H9 (cell line): Measurements from ENCODE around the gene WASF3. TPM values are rescaled to one million over a fixed set of nuclear protein-coding genes. Genes with fewer than 3 reads are reported as not detected.

Source experiments
- DNase-seq: peaks from one replicate; pipeline ENCODE4 v3.0.0-alpha.2; 2017
- H2AFZ ChIP-seq: one replicate; pipeline ENCODE4 v1.6.1; 2013; ENCODE audit warnings: mild to moderate bottlenecking, low read length, control low read depth, moderate library complexity
- H2AK5ac ChIP-seq: 2 replicates; pipeline ENCODE4 v1.6.1; 2013; ENCODE audit warnings: low read length, control low read depth, mixed read lengths; ENCODE audit not compliant: insufficient read length
- H2BK120ac ChIP-seq: one replicate; pipeline ENCODE4 v1.6.1; 2013; ENCODE audit warnings: low read depth, mild to moderate bottlenecking, low read length, control low read depth, inconsistent platforms; ENCODE audit not compliant: poor library complexity, severe bottlenecking
- H2BK12ac ChIP-seq: 2 replicates; pipeline ENCODE4 v1.6.1; 2013; ENCODE audit warnings: low read length, control low read depth, mixed read lengths, low read depth; ENCODE audit not compliant: insufficient read length
- H2BK15ac ChIP-seq: 2 replicates; pipeline ENCODE4 v1.6.1; 2013; ENCODE audit warnings: low read depth, low read length, control low read depth
- H2BK20ac ChIP-seq: one replicate; pipeline ENCODE4 v1.6.1; 2013; ENCODE audit warnings: low read depth, mild to moderate bottlenecking, low read length, control low read depth, inconsistent platforms; ENCODE audit not compliant: poor library complexity, severe bottlenecking
- H2BK5ac ChIP-seq: 2 replicates; pipeline ENCODE4 v1.6.1; 2013; ENCODE audit warnings: low read length, control low read depth, mixed read lengths; ENCODE audit not compliant: insufficient read length
- H3K14ac ChIP-seq: 2 replicates; pipeline ENCODE4 v1.6.1; 2013; ENCODE audit warnings: low read length, control low read depth; ENCODE audit not compliant: insufficient read depth
- H3K18ac ChIP-seq: 2 replicates; pipeline ENCODE4 v1.6.1; 2013; ENCODE audit warnings: low read depth, mild to moderate bottlenecking, mixed read lengths, low read length, control low read depth; ENCODE audit not compliant: insufficient read length
- H3K23ac ChIP-seq: 2 replicates; pipeline ENCODE4 v1.6.1; 2013; ENCODE audit warnings: low read length, control low read depth, mixed read lengths, low read depth; ENCODE audit not compliant: insufficient read length
- H3K23me2 ChIP-seq: 2 replicates; pipeline ENCODE4 v1.6.1; 2013; ENCODE audit warnings: low read depth, mild to moderate bottlenecking, mixed read lengths, low read length, control low read depth; ENCODE audit not compliant: insufficient read length, poor library complexity, severe bottlenecking
- H3K27ac ChIP-seq: 2 replicates; pipeline ENCODE4 v1.5.1; 2013; ENCODE audit warnings: low read length, control low read depth, mixed read lengths, low read depth; ENCODE audit not compliant: insufficient read length
- H3K27me3 ChIP-seq: 2 replicates; pipeline ENCODE4 v1.6.1; 2013; ENCODE audit warnings: low read length, control low read depth, inconsistent platforms; ENCODE audit not compliant: insufficient read depth
- H3K4ac ChIP-seq: 2 replicates; pipeline ENCODE4 v1.6.1; 2013; ENCODE audit warnings: low read depth, mild to moderate bottlenecking, control low read depth, inconsistent platforms, low read length, moderate library complexity
- H3K4me1 ChIP-seq: 2 replicates; pipeline ENCODE4 v1.6.1; 2013; ENCODE audit warnings: low read length, control low read depth, inconsistent platforms; ENCODE audit not compliant: insufficient read depth
- H3K4me2 ChIP-seq: 2 replicates; pipeline ENCODE4 v1.6.1; 2013; ENCODE audit warnings: low read length, control low read depth, mixed read lengths; ENCODE audit not compliant: insufficient read length, insufficient read depth
- H3K56ac ChIP-seq: 2 replicates; pipeline ENCODE4 v1.6.1; 2013; ENCODE audit warnings: low read depth, mild to moderate bottlenecking, mixed read lengths, low read length, control low read depth; ENCODE audit not compliant: insufficient read length
- H3K79me1 ChIP-seq: 2 replicates; pipeline ENCODE4 v1.6.1; 2013; ENCODE audit warnings: low read depth, mild to moderate bottlenecking, moderate library complexity, low read length, control low read depth, inconsistent platforms; ENCODE audit not compliant: insufficient read depth, poor library complexity, severe bottlenecking
- H3K79me2 ChIP-seq: 2 replicates; pipeline ENCODE4 v1.6.1; 2013; ENCODE audit warnings: low read length, control low read depth, inconsistent platforms; ENCODE audit not compliant: insufficient read depth
- H3K9ac ChIP-seq: 2 replicates; pipeline ENCODE4 v1.6.1; 2013; ENCODE audit warnings: low read length, control low read depth, mixed read lengths; ENCODE audit not compliant: insufficient read length; ENCODE audit errors: extremely low read depth
- H3K9me3 ChIP-seq: one replicate; pipeline ENCODE4 v1.6.1; 2013; ENCODE audit warnings: low read depth, low read length, inconsistent platforms; ENCODE audit not compliant: control insufficient read depth
- H3T11ph ChIP-seq: one replicate; pipeline ENCODE4 v1.6.1; 2013; ENCODE audit warnings: mild to moderate bottlenecking, low read length, control low read depth, inconsistent platforms
- H4K20me1 ChIP-seq: one replicate; pipeline ENCODE4 v1.6.1; 2013; ENCODE audit not compliant: control insufficient read depth, insufficient read length, insufficient read depth
- H4K5ac ChIP-seq: 2 replicates; pipeline ENCODE4 v1.6.1; 2013; ENCODE audit warnings: low read depth, mild to moderate bottlenecking, mixed read lengths, low read length, control low read depth; ENCODE audit not compliant: insufficient read length
- H4K8ac ChIP-seq: replicated peaks from 2 replicates; pipeline ENCODE4 v1.6.1; 2013; ENCODE audit warnings: low read length, control low read depth, mixed read lengths, low read depth; ENCODE audit not compliant: insufficient read length
- H4K91ac ChIP-seq: 2 replicates; pipeline ENCODE4 v1.6.1; 2013; ENCODE audit warnings: low read depth, mild to moderate bottlenecking, moderate library complexity, mixed read lengths, low read length, control low read depth; ENCODE audit not compliant: insufficient read length
- H3K27ac Mint-ChIP-seq, 3 experiments: 2 replicates in 2 of 3; 3 replicates in 1 of 3; pipeline ENCODE4 v1.8.0; 2020 to 2021; ENCODE audit warnings: mixed read lengths in 3 of 3, mild to moderate bottlenecking in 1 of 3, moderate library complexity in 1 of 3
- H3K27me3 Mint-ChIP-seq: 2 replicates; pipeline ENCODE4 v1.8.0; 2021; ENCODE audit warnings: low read depth, mild to moderate bottlenecking, moderate library complexity, mixed read lengths
- H3K36me3 Mint-ChIP-seq, 3 experiments: 2 replicates in 2 of 3; 3 replicates in 1 of 3; pipeline ENCODE4 v1.8.0; 2020 to 2021; ENCODE audit warnings: low read depth in 3 of 3, mixed read lengths in 3 of 3; ENCODE audit not compliant: insufficient read depth in 1 of 3
- H3K4me1 Mint-ChIP-seq, 2 experiments: 2 replicates each; pipeline ENCODE4 v1.8.0; 2020; ENCODE audit warnings: mixed read lengths in 2 of 2
- H3K4me3 Mint-ChIP-seq, 2 experiments: 2 replicates in 1 of 2; 3 replicates in 1 of 2; pipeline ENCODE4 v1.8.0; 2020 to 2021; ENCODE audit warnings: mild to moderate bottlenecking in 2 of 2, mixed read lengths in 2 of 2, moderate library complexity in 1 of 2
- H3K9me3 Mint-ChIP-seq, 2 experiments: 2 replicates in 1 of 2; 3 replicates in 1 of 2; pipeline ENCODE4 v1.8.0; 2020; ENCODE audit warnings: mild to moderate bottlenecking in 2 of 2, mixed read lengths in 2 of 2, moderate library complexity in 1 of 2
- WGBS: extraction: QIAGEN DNeasy Blood & Tissue Kit; methylation state at CpG from one replicate; pipeline ENCODE4 v1.1.7; 2013; ENCODE audit warnings: missing lambda C conversion rate, low lambda C conversion rate, mixed read lengths; ENCODE audit not compliant: insufficient read length; ENCODE audit errors: extremely low coverage; 5-methylcytosine and 5-hydroxymethylcytosine counted together
- total RNA-seq: library from RNA; stranded (reverse); gene quantifications from 2 replicates; pipeline ENCODE4 v1.2.1, GENCODE V29; 2021
- TF ChIP-seq, protein P1 (sequence below): fragments of 200-600 bp; sonication (generic); conservative IDR thresholded peaks from 3 replicates; pipeline ENCODE4 v1.8.0; 2021; ENCODE audit warnings: antibody characterized with exemption, mild to moderate bottlenecking

Gene WASF3
- total RNA-seq, 1 experiment from 2014 or later = 22.2 TPM

DNA sequence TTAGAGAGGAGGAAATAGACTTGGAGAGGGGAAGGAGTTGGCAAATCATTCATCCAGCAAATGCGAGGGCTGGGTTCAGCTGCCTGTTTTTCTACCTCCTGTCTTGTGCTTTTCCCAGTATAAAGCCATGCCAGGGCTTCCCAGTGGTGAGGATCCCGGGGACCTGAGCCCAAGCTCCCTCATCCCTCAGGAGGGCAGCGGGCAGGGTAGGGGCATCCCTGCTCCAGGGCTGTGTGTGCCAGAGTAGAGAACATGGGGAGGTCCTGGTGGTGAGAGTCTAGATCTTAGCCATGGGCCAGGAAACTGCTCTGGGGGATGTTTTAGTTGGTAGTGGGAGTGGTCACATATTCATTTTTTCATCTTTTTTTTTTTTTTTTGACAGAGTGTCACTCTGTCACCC is 159.5 kb downstream of the WASF3 start:
- H2BK12ac ChIP-seq = no peak overlapping the region
- H3K27me3 ChIP-seq = no peaks in the 10 kb centered on the region
- no peak overlapping the region for H3K14ac ChIP-seq
- no peak overlapping the region for H3T11ph ChIP-seq
- no peak overlapping the region for H2AK5ac ChIP-seq
- DNase-seq = no peak
- no CpG with 5 or more reads among the region's 3 CpGs for WGBS
- no peak overlapping the region for H2BK120ac ChIP-seq
- H4K8ac ChIP-seq = no peak overlapping the region
- no peak overlapping the region for H2AFZ ChIP-seq
- no peak overlapping the region for H3K9ac ChIP-seq
- H4K20me1 ChIP-seq = peaks cover 4% of the 10 kb centered on the region
- H3K79me2 ChIP-seq = no peaks in the 10 kb centered on the region
- H3K18ac ChIP-seq = no peak overlapping the region
- no peak overlapping the region for H2BK5ac ChIP-seq
- Mint-ChIP-seq H3K4me3 (no peak overlapping the region), H3K27me3 (peaks cover 3% of the 10 kb centered on the region; the same call in 1 of the 2 replicates), H3K36me3 (peaks cover 5 to 9% (median 5%) of the 10 kb centered on the region in 3 experiments; a peak in 6 of 7 replicates), H3K9me3 (peaks cover 12 to 13% of the 10 kb centered on the region in 2 experiments), H3K4me1 (peaks cover 3 to 6% of the 10 kb centered on the region in 2 experiments; a peak in 1 of 4 replicates), H3K27ac (no peak overlapping the region)
- no peaks in the 10 kb centered on the region for H3K23me2 ChIP-seq
- no peak overlapping the region for H2BK15ac ChIP-seq
- no peak overlapping the region for H4K91ac ChIP-seq
- no peak overlapping the region for H2BK20ac ChIP-seq
- H3K4ac ChIP-seq = no peak overlapping the region
- H4K5ac ChIP-seq = no peak overlapping the region
- H3K23ac ChIP-seq = no peak overlapping the region
- no peak overlapping the region for H3K56ac ChIP-seq
- H3K4me2 ChIP-seq = no peak overlapping the region
- TF ChIP-seq, protein P1, sequence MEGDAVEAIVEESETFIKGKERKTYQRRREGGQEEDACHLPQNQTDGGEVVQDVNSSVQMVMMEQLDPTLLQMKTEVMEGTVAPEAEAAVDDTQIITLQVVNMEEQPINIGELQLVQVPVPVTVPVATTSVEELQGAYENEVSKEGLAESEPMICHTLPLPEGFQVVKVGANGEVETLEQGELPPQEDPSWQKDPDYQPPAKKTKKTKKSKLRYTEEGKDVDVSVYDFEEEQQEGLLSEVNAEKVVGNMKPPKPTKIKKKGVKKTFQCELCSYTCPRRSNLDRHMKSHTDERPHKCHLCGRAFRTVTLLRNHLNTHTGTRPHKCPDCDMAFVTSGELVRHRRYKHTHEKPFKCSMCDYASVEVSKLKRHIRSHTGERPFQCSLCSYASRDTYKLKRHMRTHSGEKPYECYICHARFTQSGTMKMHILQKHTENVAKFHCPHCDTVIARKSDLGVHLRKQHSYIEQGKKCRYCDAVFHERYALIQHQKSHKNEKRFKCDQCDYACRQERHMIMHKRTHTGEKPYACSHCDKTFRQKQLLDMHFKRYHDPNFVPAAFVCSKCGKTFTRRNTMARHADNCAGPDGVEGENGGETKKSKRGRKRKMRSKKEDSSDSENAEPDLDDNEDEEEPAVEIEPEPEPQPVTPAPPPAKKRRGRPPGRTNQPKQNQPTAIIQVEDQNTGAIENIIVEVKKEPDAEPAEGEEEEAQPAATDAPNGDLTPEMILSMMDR = no peak
- H3K4me1 ChIP-seq = no peaks in the 10 kb centered on the region
- no peaks in the 10 kb centered on the region for H3K79me1 ChIP-seq
- H3K27ac ChIP-seq = no peak overlapping the region
- no peaks in the 10 kb centered on the region for H3K9me3 ChIP-seq
